Stimulated activated naive CD8-positive, alpha-beta T cell treated with anti-CD3 and anti-CD28 coated beads, Interleukin-15, amount 100 ng/mL, for 72 hours (primary cell): ENCODE results near the gene PRLR.
"Not testable (repeated sequence)": the region's sequence is repeated elsewhere in the genome, so short reads cannot be mapped to it uniquely, and the experiment has no call there.

Source experiments
- ATAC-seq: fragments of 150-1000 bp; cut with Tn5 transposase; 2 replicates; pipeline ENCODE4 v1.10.0; 2021; ENCODE audit warnings: mild to moderate bottlenecking, moderate library complexity
- DNase-seq, 2 donors: peaks; one replicate each; pipeline ENCODE4 v3.0.0; 2021 to 2022
- H3K27ac Mint-ChIP-seq, 2 donors: one replicate each; pipeline ENCODE4 v1.8.0; 2022; ENCODE audit warnings: mild to moderate bottlenecking in 2 of 2, mixed read lengths in 2 of 2, moderate library complexity in 2 of 2
- H3K27me3 Mint-ChIP-seq: one replicate; pipeline ENCODE4 v1.8.0; 2022; ENCODE audit warnings: mixed read lengths
- H3K4me1 Mint-ChIP-seq: one replicate; pipeline ENCODE4 v1.8.0; 2022; ENCODE audit warnings: mild to moderate bottlenecking, mixed read lengths
- H3K4me3 Mint-ChIP-seq, 2 donors: one replicate each; pipeline ENCODE4 v1.8.0; 2022; ENCODE audit warnings: mild to moderate bottlenecking in 2 of 2, mixed read lengths in 2 of 2, moderate library complexity in 1 of 2
- H3K9me3 Mint-ChIP-seq, 2 donors: one replicate each; pipeline ENCODE4 v1.8.0; 2022; ENCODE audit warnings: mixed read lengths in 2 of 2

PRLR gene

DNA sequence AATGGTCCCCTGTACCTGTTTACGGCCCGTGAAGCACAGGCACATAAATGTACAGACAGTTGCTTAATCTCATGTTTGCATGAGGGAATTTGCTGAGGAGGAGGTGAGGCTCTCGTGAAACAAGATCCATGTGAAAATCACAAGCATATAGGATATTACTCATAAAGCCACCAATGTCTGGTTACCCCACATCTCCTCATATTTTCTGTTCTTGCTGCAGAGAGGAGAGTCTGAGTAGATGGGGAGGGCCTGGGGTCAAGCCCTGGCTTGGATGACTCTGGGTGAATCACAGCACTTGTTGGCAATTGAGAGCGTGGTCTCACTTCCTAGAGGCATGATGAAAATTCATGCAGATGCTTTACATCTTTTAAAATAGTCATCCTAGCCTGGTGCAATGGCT lies 183.5 kb downstream of the PRLR start:
- H3K9me3 Mint-ChIP-seq: no peaks in the 10 kb centered on the region
- no peaks in the 10 kb centered on the region for H3K4me1 Mint-ChIP-seq
- peaks cover 33% of the 10 kb centered on the region for H3K27me3 Mint-ChIP-seq

DNA sequence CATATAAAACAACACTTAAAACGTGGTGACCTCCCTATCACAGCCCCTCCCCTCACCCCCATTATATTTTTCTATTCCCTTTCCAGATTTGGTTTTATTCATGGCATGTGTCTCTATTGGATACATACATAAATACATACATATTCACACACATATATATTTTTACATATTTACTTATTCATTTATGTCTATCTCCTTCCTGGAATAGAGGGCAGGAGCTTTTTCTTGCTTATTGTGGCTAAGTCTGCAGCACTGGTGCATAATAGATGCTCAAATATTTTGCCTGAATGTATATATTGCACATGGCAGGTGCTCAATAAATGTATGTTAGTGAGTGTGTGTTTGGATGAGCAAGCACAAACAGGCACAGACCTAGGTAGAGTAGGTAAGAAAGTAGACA lies 185.0 kb downstream of the PRLR start:
- no peak overlapping the region for H3K27ac Mint-ChIP-seq
- peaks cover 26% of the 10 kb centered on the region for H3K27me3 Mint-ChIP-seq
- ATAC-seq (no peak), DNase-seq (no peak)
- no peaks in the 10 kb centered on the region for H3K4me1 Mint-ChIP-seq
- H3K4me3 Mint-ChIP-seq: no peak overlapping the region
- no peaks in the 10 kb centered on the region for H3K9me3 Mint-ChIP-seq

More for the DNA sequence above, 183.5 kb downstream of the PRLR start:
- Mint-ChIP-seq H3K27ac (no peak overlapping the region), H3K4me3 (no peak overlapping the region)
- no peak for DNase-seq
- ATAC-seq: no peak

GRCh38 chr5:35044649-35045048 lies 185.6 kb downstream of the PRLR start:
- Mint-ChIP-seq H3K9me3 (no peaks in the 10 kb centered on the region), H3K4me3 (no peak overlapping the region), H3K4me1 (no peaks in the 10 kb centered on the region), H3K27me3 (peaks cover 24% of the 10 kb centered on the region), H3K27ac (no peak overlapping the region)
- no peak for ATAC-seq
- no peak for DNase-seq

- no peak for DNase-seq
- H3K4me3 Mint-ChIP-seq: no peak overlapping the region
Observed at GRCh38 chr5:35042781-35043180, 187.5 kb downstream of the PRLR start.

DNA sequence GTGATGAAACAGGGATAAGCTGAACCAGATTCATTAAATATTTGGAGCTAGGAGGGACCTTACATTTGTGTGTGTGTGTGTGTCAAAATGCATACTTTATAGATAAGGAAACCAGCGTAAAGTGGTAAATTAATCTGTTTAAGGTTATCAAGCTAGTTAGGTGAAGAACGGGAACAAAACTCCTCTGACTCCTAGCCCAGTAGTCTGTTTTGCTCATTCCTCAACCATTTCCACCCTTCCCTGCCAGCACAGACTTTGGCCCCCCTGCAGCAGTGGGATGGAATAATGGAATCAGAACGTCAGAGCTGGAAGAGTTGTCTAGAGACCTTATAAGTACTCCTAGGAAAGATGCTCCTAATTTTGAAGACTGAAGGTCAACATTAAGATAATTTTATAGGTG lies 189.0 kb downstream of the PRLR start:
- Mint-ChIP-seq H3K27me3 (peaks cover 30% of the 10 kb centered on the region), H3K9me3 (no peaks in the 10 kb centered on the region), H3K4me3 (no peak overlapping the region), H3K4me1 (no peaks in the 10 kb centered on the region), H3K27ac (no peak overlapping the region)
- ATAC-seq: no peak
- DNase-seq: no peak

More at GRCh38 chr5:35042781-35043180, 187.5 kb downstream of the PRLR start:
- Mint-ChIP-seq H3K27me3 (peaks cover 21% of the 10 kb centered on the region), H3K27ac (no peak overlapping the region), H3K4me1 (no peaks in the 10 kb centered on the region), H3K9me3 (no peaks in the 10 kb centered on the region)
- ATAC-seq: no peak

DNA sequence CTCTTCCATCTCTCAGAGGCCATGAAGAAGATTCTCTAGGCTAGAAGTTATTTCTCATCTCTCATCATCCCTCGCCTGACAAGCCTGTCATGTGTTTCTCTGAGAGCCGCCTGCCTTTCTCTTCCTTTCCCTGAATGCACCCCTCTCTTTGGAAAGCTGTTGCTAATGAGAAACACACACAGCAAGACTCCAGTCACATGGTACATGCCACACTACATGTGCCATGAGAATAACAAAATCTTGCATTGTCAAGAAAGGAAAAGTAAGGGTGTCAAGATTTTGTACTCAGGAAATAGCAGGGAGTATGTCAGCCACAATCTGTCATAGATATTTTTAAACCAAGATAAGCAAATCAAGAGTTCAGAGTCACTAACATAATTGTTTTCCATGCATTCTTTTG lies 191.4 kb downstream of the PRLR start:
- no peak for DNase-seq
- Mint-ChIP-seq H3K9me3 (no peaks in the 10 kb centered on the region), H3K27me3 (peaks cover 42% of the 10 kb centered on the region), H3K4me1 (no peaks in the 10 kb centered on the region), H3K4me3 (no peak overlapping the region), H3K27ac (no peak overlapping the region)
- ATAC-seq: no peak

DNA sequence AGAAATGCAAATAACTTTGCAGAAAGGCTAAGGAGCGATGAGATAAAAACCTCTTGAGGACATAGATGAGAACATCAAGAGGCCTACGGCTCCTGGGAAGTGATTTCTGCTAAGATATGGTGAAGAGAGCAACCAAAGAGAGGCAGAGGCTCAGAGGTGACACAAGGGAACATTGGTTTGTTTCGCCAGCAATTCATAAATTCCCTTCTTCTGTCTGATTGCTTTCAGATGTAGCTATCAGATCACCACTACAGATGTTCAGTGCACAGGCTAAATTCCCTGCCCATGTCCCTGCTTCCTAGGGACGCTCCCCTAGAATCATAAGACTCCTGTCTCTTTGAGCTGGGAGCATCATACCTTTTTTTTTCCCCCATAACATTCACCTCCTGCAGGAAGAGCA lies 193.8 kb downstream of the PRLR start:
- Mint-ChIP-seq H3K27ac (no peak overlapping the region), H3K4me1 (no peaks in the 10 kb centered on the region), H3K4me3 (no peak overlapping the region), H3K9me3 (no peaks in the 10 kb centered on the region), H3K27me3 (peaks cover 52% of the 10 kb centered on the region)
- DNase-seq: no peak
- ATAC-seq: no peak

DNA sequence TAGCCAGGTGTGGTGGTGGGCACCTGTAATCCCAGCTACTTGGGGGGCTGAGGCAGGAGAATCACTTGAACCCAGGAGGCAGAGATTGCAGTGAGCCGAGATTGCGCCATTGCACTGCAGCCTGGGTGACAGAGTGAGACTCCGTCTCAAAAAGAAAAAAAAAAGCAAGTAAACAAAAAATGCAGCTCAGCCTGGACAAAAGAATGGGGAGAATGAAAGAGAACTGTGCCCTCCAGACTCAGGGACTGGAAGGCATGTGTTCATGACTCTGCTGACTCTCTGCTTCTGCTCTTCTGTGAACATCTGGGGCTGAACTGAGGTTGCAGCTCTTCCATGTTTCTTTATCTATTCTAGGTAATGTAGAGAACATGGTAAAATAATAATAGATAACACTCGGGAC lies 194.4 kb downstream of the PRLR start:
- H3K27me3 Mint-ChIP-seq: peaks cover 46% of the 10 kb centered on the region
- H3K4me3 Mint-ChIP-seq, DNase-seq, H3K4me1 Mint-ChIP-seq, H3K9me3 Mint-ChIP-seq, H3K27ac Mint-ChIP-seq, ATAC-seq: not testable (repeated sequence)

- Mint-ChIP-seq H3K27ac (no peak overlapping the region), H3K9me3 (no peaks in the 10 kb centered on the region), H3K4me3 (no peak overlapping the region), H3K4me1 (no peaks in the 10 kb centered on the region), H3K27me3 (peaks cover 44% of the 10 kb centered on the region)
- DNase-seq: no peak
- no peak for ATAC-seq
Observed at GRCh38 chr5:35035271-35035670, 195.0 kb downstream of the PRLR start.

DNA sequence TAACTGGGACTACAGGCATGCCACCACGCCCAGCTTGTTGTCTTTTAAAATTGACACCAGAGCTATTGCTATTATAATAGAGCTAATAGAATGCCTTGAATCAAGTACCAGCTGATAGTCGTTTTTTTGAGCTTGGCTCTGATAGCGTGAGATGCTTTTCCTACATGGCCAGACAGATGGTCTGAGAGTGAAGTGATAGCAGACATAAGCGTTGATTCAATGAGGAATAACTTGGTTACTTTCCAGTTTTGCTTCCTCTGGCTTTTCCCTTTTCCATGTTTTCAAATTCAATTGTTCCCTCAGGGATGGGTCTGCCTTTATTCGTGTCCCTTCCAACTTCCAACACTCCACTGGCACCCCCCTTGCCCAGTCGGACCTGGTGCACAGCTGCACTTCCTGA lies 197.9 kb downstream of the PRLR start:
- ATAC-seq: no peak
- Mint-ChIP-seq H3K9me3 (no peaks in the 10 kb centered on the region), H3K27me3 (peaks cover 43% of the 10 kb centered on the region), H3K4me1 (no peaks in the 10 kb centered on the region), H3K4me3 (no peak overlapping the region), H3K27ac (no peak overlapping the region)
- no peak for DNase-seq

GRCh38 chr5:35031276-35031675 lies 199.0 kb downstream of the PRLR start:
- Mint-ChIP-seq H3K27me3 (peaks cover 34% of the 10 kb centered on the region), H3K4me1 (no peaks in the 10 kb centered on the region), H3K9me3 (no peaks in the 10 kb centered on the region), H3K27ac (no peak overlapping the region), H3K4me3 (no peak overlapping the region)
- DNase-seq: no peak
- ATAC-seq: no peak

GRCh38 chr5:35030426-35031100 lies 199.7 kb downstream of the PRLR start:
- H3K27me3 Mint-ChIP-seq: peaks cover 31% of the 10 kb centered on the region

GRCh38 chr5:35029333-35029732 lies 201.0 kb downstream of the PRLR start:
- Mint-ChIP-seq H3K9me3 (no peaks in the 10 kb centered on the region), H3K4me1 (no peaks in the 10 kb centered on the region), H3K4me3 (no peak overlapping the region), H3K27me3 (peaks cover 22% of the 10 kb centered on the region), H3K27ac (peak overlapping the region in 1 of 2 donors; percentile 43)
- no peak for DNase-seq
- peak; percentile 57 for ATAC-seq

More at GRCh38 chr5:35030426-35031100, 199.7 kb downstream of the PRLR start:
- Mint-ChIP-seq H3K4me3 (no peak overlapping the region), H3K27ac (no peak overlapping the region), H3K9me3 (no peaks in the 10 kb centered on the region), H3K4me1 (no peaks in the 10 kb centered on the region)
- no peak for ATAC-seq
- no peak for DNase-seq

GRCh38 chr5:35026941-35027340 lies 203.3 kb downstream of the PRLR start:
- Mint-ChIP-seq H3K4me3 (no peak overlapping the region), H3K27me3 (peaks cover 12% of the 10 kb centered on the region), H3K27ac (no peak overlapping the region), H3K4me1 (no peaks in the 10 kb centered on the region), H3K9me3 (no peaks in the 10 kb centered on the region)
- DNase-seq (no peak), ATAC-seq (no peak)

- H3K9me3 Mint-ChIP-seq: no peaks in the 10 kb centered on the region
- peaks cover 12% of the 10 kb centered on the region for H3K27me3 Mint-ChIP-seq
- ATAC-seq (no peak), DNase-seq (no peak)
- H3K27ac Mint-ChIP-seq: no peak overlapping the region
- no peak overlapping the region for H3K4me3 Mint-ChIP-seq
- H3K4me1 Mint-ChIP-seq: no peaks in the 10 kb centered on the region
Observed at GRCh38 chr5:35026280-35026840, 203.9 kb downstream of the PRLR start.

- Mint-ChIP-seq H3K27me3 (peaks cover 12% of the 10 kb centered on the region), H3K4me3 (no peak overlapping the region), H3K9me3 (no peaks in the 10 kb centered on the region), H3K4me1 (no peaks in the 10 kb centered on the region), H3K27ac (no peak overlapping the region)
- ATAC-seq: no peak
- no peak for DNase-seq
Observed at GRCh38 chr5:35024911-35025510, 205.3 kb downstream of the PRLR start.
